Endodermal cell (in vitro differentiated cells): ENCODE results near the gene COG5. TPM values are rescaled to one million over a fixed set of nuclear protein-coding genes. Genes with fewer than 3 reads are reported as not detected.
A peak's percentile ranks its signal among the peaks of the same experiment; 100 is the strongest.

Experiments used
- DNase-seq: peaks from one replicate; pipeline ENCODE4 v3.0.0-alpha.2; 2017
- H3K27ac ChIP-seq: 2 replicates; pipeline ENCODE4 v1.5.1; 2013; ENCODE audit warnings: mild to moderate bottlenecking, low read depth, low read length, moderate library complexity
- H3K27me3 ChIP-seq: 2 replicates; pipeline ENCODE4 v1.6.1; 2013; ENCODE audit warnings: mild to moderate bottlenecking, low read length, moderate library complexity; ENCODE audit not compliant: insufficient read depth, control insufficient read depth, poor library complexity, severe bottlenecking
- H3K36me3 ChIP-seq: 2 replicates; pipeline ENCODE4 v1.7.0; 2013; ENCODE audit warnings: mild to moderate bottlenecking, low read length, moderate library complexity; ENCODE audit not compliant: control insufficient read depth, insufficient read depth
- H3K4me1 ChIP-seq: one replicate; pipeline ENCODE4 v1.7.0; 2013; ENCODE audit warnings: low read length; ENCODE audit not compliant: control insufficient read depth, insufficient read depth
- H3K4me3 ChIP-seq: 2 replicates; pipeline ENCODE4 v1.5.1; 2013; ENCODE audit warnings: mild to moderate bottlenecking, low read length, moderate library complexity
- H3K9ac ChIP-seq: 2 replicates; pipeline ENCODE4 v1.6.1; 2013; ENCODE audit warnings: mild to moderate bottlenecking, low read length, moderate library complexity; ENCODE audit not compliant: poor library complexity, severe bottlenecking; ENCODE audit errors: extremely low read depth
- H3K9me3 ChIP-seq: 2 replicates; pipeline ENCODE4 v1.6.1; 2013; ENCODE audit warnings: mild to moderate bottlenecking, low read length, moderate library complexity; ENCODE audit not compliant: control insufficient read depth
- H3K27ac Mint-ChIP-seq: 2 replicates; pipeline ENCODE4 v1.8.0; 2020; ENCODE audit warnings: mixed read lengths
- H3K27me3 Mint-ChIP-seq: 2 replicates; pipeline ENCODE4 v1.8.0; 2021; ENCODE audit warnings: mild to moderate bottlenecking, mixed read lengths; ENCODE audit not compliant: insufficient read depth
- H3K36me3 Mint-ChIP-seq: 2 replicates; pipeline ENCODE4 v1.8.0; 2020; ENCODE audit warnings: low read depth, mixed read lengths
- H3K4me1 Mint-ChIP-seq: 2 replicates; pipeline ENCODE4 v1.8.0; 2020; ENCODE audit warnings: mixed read lengths
- H3K4me3 Mint-ChIP-seq: 2 replicates; pipeline ENCODE4 v1.8.0; 2020; ENCODE audit warnings: mild to moderate bottlenecking, moderate library complexity, mixed read lengths
- H3K9me3 Mint-ChIP-seq: 2 replicates; pipeline ENCODE4 v1.8.0; 2020; ENCODE audit warnings: mild to moderate bottlenecking, mixed read lengths
- WGBS, 2 experiments: methylation state at CpG; one replicate each; pipeline versions ENCODE4 v1.1.5 to v1.1.7; 2013; ENCODE audit warnings: missing lambda C conversion rate in 2 of 2, mixed read lengths in 1 of 2; ENCODE audit not compliant: insufficient coverage in 1 of 2, insufficient read length in 1 of 2; 5-methylcytosine and 5-hydroxymethylcytosine counted together
- total RNA-seq, 2 donors: library from RNA; stranded (reverse); fragmentation: NEBNext Ultra II Directional in 1 of 2; extraction: Animal tissue kit (Norgen Biotek cat#: 25700) in 1 of 2; gene quantifications; 2 replicates in 1 of 2; 3 replicates in 1 of 2; pipeline ENCODE4 v1.2.1, GENCODE V29; 2021
- TF ChIP-seq, protein P1 (sequence below): fragments of 200-600 bp; sonication (generic); conservative IDR thresholded peaks from 2 replicates; pipeline ENCODE4 v1.5.0; 2021; ENCODE audit warnings: antibody characterized with exemption, mild to moderate bottlenecking

The COG5 gene
- total RNA-seq, 2 donors from 2014 or later = 25.5 to 34.7 TPM

DNA sequence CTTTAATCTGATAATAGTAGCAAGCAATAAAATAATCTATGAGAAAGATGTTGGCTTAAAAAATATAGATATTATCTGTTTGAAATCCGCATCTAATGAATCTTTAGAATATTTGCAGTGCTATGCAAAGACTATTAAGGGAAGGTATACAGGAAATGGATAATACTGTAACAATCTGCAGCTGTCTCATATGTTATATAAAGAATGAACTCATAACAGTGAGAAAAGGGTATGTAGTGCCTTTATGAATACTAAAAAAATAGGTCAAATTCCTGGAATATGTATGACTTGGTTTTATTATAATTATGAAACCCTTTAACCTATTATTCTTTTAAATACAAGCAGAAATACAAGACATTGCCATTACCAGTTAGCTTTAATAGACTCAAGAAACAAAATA is 198.9 kb downstream of the COG5 start:
- TF ChIP-seq, protein P1, sequence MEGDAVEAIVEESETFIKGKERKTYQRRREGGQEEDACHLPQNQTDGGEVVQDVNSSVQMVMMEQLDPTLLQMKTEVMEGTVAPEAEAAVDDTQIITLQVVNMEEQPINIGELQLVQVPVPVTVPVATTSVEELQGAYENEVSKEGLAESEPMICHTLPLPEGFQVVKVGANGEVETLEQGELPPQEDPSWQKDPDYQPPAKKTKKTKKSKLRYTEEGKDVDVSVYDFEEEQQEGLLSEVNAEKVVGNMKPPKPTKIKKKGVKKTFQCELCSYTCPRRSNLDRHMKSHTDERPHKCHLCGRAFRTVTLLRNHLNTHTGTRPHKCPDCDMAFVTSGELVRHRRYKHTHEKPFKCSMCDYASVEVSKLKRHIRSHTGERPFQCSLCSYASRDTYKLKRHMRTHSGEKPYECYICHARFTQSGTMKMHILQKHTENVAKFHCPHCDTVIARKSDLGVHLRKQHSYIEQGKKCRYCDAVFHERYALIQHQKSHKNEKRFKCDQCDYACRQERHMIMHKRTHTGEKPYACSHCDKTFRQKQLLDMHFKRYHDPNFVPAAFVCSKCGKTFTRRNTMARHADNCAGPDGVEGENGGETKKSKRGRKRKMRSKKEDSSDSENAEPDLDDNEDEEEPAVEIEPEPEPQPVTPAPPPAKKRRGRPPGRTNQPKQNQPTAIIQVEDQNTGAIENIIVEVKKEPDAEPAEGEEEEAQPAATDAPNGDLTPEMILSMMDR = no peak
- WGBS, 2 experiments = 97 to 100% methylated on average over 1 of the region's 1 CpG

GRCh38 chr7:107359520-107360316 is 204.0 kb downstream of the COG5 start:
- Histone ChIP-seq H3K4me1 (no peaks in the 10 kb centered on the region), H3K9ac (no peak overlapping the region), H3K9me3 (peaks cover 29% of the 10 kb centered on the region), H3K4me3 (peak overlapping the region; percentile 42), H3K27ac (no peak overlapping the region), H3K36me3 (peaks cover 35% of the 10 kb centered on the region), H3K27me3 (no peaks in the 10 kb centered on the region)
- 83 to 84% methylated on average over 6 to 9 of the region's 9 CpGs for WGBS, 2 experiments
- H3K27me3 Mint-ChIP-seq = no peaks in the 10 kb centered on the region
- no peak overlapping the region for H3K4me3 Mint-ChIP-seq
- no peak for DNase-seq
- H3K4me1 Mint-ChIP-seq = no peaks in the 10 kb centered on the region
- no peak overlapping the region for H3K27ac Mint-ChIP-seq
- TF ChIP-seq, protein P1 = no peak
- peaks cover 37% of the 10 kb centered on the region for H3K36me3 Mint-ChIP-seq
- peaks cover 19% of the 10 kb centered on the region for H3K9me3 Mint-ChIP-seq

More for the DNA sequence above, 198.9 kb downstream of the COG5 start:
- Histone ChIP-seq H3K9me3 (peaks cover 21% of the 10 kb centered on the region), H3K36me3 (peaks cover 24% of the 10 kb centered on the region), H3K4me3 (no peak overlapping the region), H3K27ac (no peak overlapping the region), H3K9ac (no peak overlapping the region), H3K4me1 (no peaks in the 10 kb centered on the region), H3K27me3 (no peaks in the 10 kb centered on the region)
- no peaks in the 10 kb centered on the region for H3K27me3 Mint-ChIP-seq
- peaks cover 11% of the 10 kb centered on the region for H3K4me1 Mint-ChIP-seq
- H3K27ac Mint-ChIP-seq = no peak overlapping the region
- H3K9me3 Mint-ChIP-seq = peaks cover 14% of the 10 kb centered on the region
- peaks cover 27% of the 10 kb centered on the region for H3K36me3 Mint-ChIP-seq
- no peak overlapping the region for H3K4me3 Mint-ChIP-seq
- no peak for DNase-seq

DNA sequence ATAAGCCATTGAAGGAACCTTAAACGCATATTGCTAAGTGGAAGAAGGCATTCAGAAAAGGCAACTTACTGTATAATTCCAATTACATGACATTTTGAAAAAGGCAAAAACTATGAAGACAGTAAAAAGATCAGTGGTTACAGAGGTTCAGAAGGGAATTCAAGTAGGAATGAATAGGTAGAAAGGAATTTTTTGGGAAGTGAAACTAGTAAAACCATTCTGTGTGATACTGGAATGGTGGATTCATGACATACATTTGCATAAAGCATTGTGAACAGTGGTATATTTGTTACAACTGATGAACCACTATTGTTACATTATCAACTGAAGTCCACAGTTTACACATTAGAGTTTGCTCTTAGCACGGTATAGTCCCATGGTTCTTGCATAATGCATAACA is 208.1 kb downstream of the COG5 start:
- H3K27ac Mint-ChIP-seq = no peak overlapping the region
- no peaks in the 10 kb centered on the region for H3K4me1 Mint-ChIP-seq
- Histone ChIP-seq H3K4me3 (no peak overlapping the region), H3K27me3 (no peaks in the 10 kb centered on the region), H3K36me3 (peaks cover 20% of the 10 kb centered on the region), H3K4me1 (no peaks in the 10 kb centered on the region), H3K27ac (no peak overlapping the region), H3K9me3 (peaks cover 16% of the 10 kb centered on the region), H3K9ac (no peak overlapping the region)
- H3K27me3 Mint-ChIP-seq = no peaks in the 10 kb centered on the region
- WGBS, 2 experiments = 92 to 100% methylated on average over 2 of the region's 2 CpGs
- peaks cover 15% of the 10 kb centered on the region for H3K9me3 Mint-ChIP-seq
- H3K36me3 Mint-ChIP-seq = peaks cover 23% of the 10 kb centered on the region
- no peak overlapping the region for H3K4me3 Mint-ChIP-seq
- no peak for DNase-seq
- TF ChIP-seq, protein P1 = no peak
